Endothelial cell of umbilical vein (primary cell): Measurements from ENCODE around the gene COX8C.
"Not testable (repeated sequence)": the region's sequence is repeated elsewhere in the genome, so short reads cannot be mapped to it uniquely, and the experiment has no call there.

ENCODE experiments used
- MYC ChIP-seq: IDR thresholded peaks from one replicate; pipeline ENCODE4 v1.6.1; 2011; ENCODE audit warnings: mild to moderate bottlenecking, low read depth, low read length
- TF ChIP-seq, protein P1 (sequence below), 2 donors: IDR thresholded peaks; 1 replicate in 1 of 2; 2 replicates in 1 of 2; pipeline ENCODE4 v1.5.1; 2011; ENCODE audit warnings: low read length in 2 of 2, mild to moderate bottlenecking in 2 of 2, moderate library complexity in 2 of 2, control low read depth in 1 of 2, inconsistent platforms in 1 of 2, low read depth in 1 of 2; ENCODE audit not compliant: insufficient read depth in 1 of 2; ENCODE audit errors: extremely low read depth in 1 of 2

- not testable (repeated sequence) for TF ChIP-seq MYC
- TF ChIP-seq, protein P1, sequence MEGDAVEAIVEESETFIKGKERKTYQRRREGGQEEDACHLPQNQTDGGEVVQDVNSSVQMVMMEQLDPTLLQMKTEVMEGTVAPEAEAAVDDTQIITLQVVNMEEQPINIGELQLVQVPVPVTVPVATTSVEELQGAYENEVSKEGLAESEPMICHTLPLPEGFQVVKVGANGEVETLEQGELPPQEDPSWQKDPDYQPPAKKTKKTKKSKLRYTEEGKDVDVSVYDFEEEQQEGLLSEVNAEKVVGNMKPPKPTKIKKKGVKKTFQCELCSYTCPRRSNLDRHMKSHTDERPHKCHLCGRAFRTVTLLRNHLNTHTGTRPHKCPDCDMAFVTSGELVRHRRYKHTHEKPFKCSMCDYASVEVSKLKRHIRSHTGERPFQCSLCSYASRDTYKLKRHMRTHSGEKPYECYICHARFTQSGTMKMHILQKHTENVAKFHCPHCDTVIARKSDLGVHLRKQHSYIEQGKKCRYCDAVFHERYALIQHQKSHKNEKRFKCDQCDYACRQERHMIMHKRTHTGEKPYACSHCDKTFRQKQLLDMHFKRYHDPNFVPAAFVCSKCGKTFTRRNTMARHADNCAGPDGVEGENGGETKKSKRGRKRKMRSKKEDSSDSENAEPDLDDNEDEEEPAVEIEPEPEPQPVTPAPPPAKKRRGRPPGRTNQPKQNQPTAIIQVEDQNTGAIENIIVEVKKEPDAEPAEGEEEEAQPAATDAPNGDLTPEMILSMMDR (IDR thresholded peaks at IDR 0.05; ENCODE audit: extremely low read depth in 1 of 2, insufficient read depth in 1 of 2, low read depth in 1 of 2, low read length in 2 of 2) = not testable (repeated sequence)
Observed at GRCh38 chr14:93384256-93384655, 37.3 kb downstream of the COX8C start.
